Right lobe of liver (tissue), 6 donors: ENCODE results near the gene HIP1. TPM values are rescaled to one million over a fixed set of nuclear protein-coding genes. Genes with fewer than 3 reads are reported as not detected.
"Not testable (repeated sequence)": the region's sequence is repeated elsewhere in the genome, so short reads cannot be mapped to it uniquely, and the experiment has no call there.

Experiments
- ATAC-seq, 4 donors: fragments of 200-7000 bp; cut with Tn5 transposase; one replicate each; pipeline ENCODE4 v1.9.1; 2020; ENCODE audit warnings: mild to moderate bottlenecking in 4 of 4, moderate library complexity in 4 of 4
- DNase-seq, 3 donors: peaks; one replicate each; pipeline ENCODE4 v3.0.0-alpha.2; 2020
- H3K27ac ChIP-seq, 3 donors: fragments of 200-600 bp; one replicate each; pipeline ENCODE4 v1.8.0; 2022
- H3K27me3 ChIP-seq, 2 donors: fragments of 200-600 bp; one replicate each; pipeline ENCODE4 v1.8.0; 2022
- H3K36me3 ChIP-seq, 4 donors: fragments of 200-600 bp; sonication (generic) in 1 of 4; one replicate each; pipeline versions ENCODE4 v1.5.1 to v1.8.0; 2017 to 2022; ENCODE audit warnings: control low read depth in 1 of 4
- H3K4me1 ChIP-seq, 4 donors: fragments of 200-600 bp; sonication (generic) in 1 of 4; one replicate each; pipeline versions ENCODE4 v1.5.1 to v1.8.0; 2017 to 2022; ENCODE audit warnings: control low read depth in 1 of 4
- H3K4me3 ChIP-seq, 3 donors: fragments of 200-600 bp; one replicate each; pipeline ENCODE4 v1.8.0; 2022
- H3K9me3 ChIP-seq, 4 donors: fragments of 200-600 bp; sonication (generic) in 1 of 4; one replicate each; pipeline versions ENCODE4 v1.5.1 to v1.8.0; 2017 to 2022; ENCODE audit warnings: control low read depth in 1 of 4
- POLR2A ChIP-seq: fragments of 450-650 bp; IDR thresholded peaks from one replicate; pipeline ENCODE4 v1.6.1; 2017; ENCODE audit warnings: antibody characterized with exemption, mild to moderate bottlenecking
- WGBS: methylation state at CpG from one replicate; pipeline ENCODE4 v1.1.6; 2018; ENCODE audit warnings: low coverage, low lambda C conversion rate; ENCODE audit not compliant: insufficient coverage; ENCODE audit errors: missing lambda C conversion rate; 5-methylcytosine and 5-hydroxymethylcytosine counted together
- intact Hi-C, 2 donors: fragments of 100-400 bp; cut with DNase I; formaldehyde crosslinking; loops; one replicate each; pipeline versions ENCODE4 v1.11.2 to v1.14.1; 2022
- total RNA-seq, 6 experiments: library from RNA; depleted of rRNA in 2 of 6; stranded (reverse); fragments of >200 nt in 2 of 6; fragmentation: NEBNext Ultra II Directional in 3 of 6; extraction: Animal tissue kit (Norgen Biotek cat#: 25700) in 3 of 6; gene quantifications; one replicate each; pipeline versions ENCODE4 v1.1.0 to v1.2.4, GENCODE V29; 2016 to 2023
- TF ChIP-seq, protein P1 (sequence below), 4 donors: fragments of 200-600 bp in 3 of 4; fragments of 450-650 bp in 1 of 4; IDR thresholded peaks; one replicate each; pipeline versions ENCODE4 v1.5.1 to v1.8.0; 2016 to 2022; ENCODE audit warnings: antibody characterized with exemption in 4 of 4, mild to moderate bottlenecking in 2 of 4
- donor health status: DM: no; HTN: yes; CAD: no.
- donor health status: DM: no; HTN: no; CAD: no.
- donor health status: DM: no; HTN: no; CAD: no.
- donor health status: DM: no; HTN: yes; CAD: no.
- donor health status: DM: no; HTN: yes; CAD: no.

Gene HIP1
- total RNA-seq, 6 experiments from 2014 or later = 17.6 to 23.0 (median 18.8) TPM

GRCh38 chr7:75687246-75688088 is 51.3 kb downstream of the HIP1 start:
- DNase-seq (peak in 1 of 3 donors; percentile 16), ATAC-seq (no peak)
- TF ChIP-seq POLR2A = no peak
- TF ChIP-seq, protein P1, sequence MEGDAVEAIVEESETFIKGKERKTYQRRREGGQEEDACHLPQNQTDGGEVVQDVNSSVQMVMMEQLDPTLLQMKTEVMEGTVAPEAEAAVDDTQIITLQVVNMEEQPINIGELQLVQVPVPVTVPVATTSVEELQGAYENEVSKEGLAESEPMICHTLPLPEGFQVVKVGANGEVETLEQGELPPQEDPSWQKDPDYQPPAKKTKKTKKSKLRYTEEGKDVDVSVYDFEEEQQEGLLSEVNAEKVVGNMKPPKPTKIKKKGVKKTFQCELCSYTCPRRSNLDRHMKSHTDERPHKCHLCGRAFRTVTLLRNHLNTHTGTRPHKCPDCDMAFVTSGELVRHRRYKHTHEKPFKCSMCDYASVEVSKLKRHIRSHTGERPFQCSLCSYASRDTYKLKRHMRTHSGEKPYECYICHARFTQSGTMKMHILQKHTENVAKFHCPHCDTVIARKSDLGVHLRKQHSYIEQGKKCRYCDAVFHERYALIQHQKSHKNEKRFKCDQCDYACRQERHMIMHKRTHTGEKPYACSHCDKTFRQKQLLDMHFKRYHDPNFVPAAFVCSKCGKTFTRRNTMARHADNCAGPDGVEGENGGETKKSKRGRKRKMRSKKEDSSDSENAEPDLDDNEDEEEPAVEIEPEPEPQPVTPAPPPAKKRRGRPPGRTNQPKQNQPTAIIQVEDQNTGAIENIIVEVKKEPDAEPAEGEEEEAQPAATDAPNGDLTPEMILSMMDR (IDR thresholded peaks at IDR 0.05) = no peak
- intact Hi-C loops = no loop called here
- Histone ChIP-seq H3K4me3 (no peak overlapping the region), H3K4me1 (no peaks in the 10 kb centered on the region), H3K27me3 (no peaks in the 10 kb centered on the region), H3K9me3 (no peaks in the 10 kb centered on the region), H3K36me3 (no peaks in the 10 kb centered on the region), H3K27ac (no peak overlapping the region)
- 100% methylated on average over 5 of the region's 12 CpGs for WGBS

DNA sequence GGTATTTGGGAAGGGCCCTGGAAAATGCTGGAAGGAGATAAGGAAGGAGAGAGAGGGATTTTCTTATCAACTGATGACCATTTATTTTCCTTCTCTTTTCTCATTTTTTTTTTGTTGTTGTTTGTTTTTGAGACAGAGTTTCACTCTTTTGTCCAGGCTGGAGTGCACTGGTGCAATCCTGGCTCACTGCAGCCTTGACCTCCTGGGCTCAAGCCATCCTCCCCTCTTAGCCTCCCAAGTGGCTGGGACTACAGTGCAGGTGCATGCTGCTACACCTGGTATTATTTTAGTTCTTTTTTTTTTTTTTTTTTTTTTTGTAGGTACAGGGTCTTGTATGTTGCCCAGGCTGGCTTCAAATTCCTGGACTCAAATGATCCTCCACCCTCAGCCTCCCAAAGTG is 52.2 kb downstream of the HIP1 start:
- TF ChIP-seq, protein P1 (IDR thresholded peaks at IDR 0.05) = no peak
- TF ChIP-seq POLR2A = no peak
- ATAC-seq (no peak), DNase-seq (no peak)
- no peaks in the 10 kb centered on the region for H3K9me3 ChIP-seq
- H3K36me3 ChIP-seq = no peaks in the 10 kb centered on the region
- H3K27me3 ChIP-seq = no peaks in the 10 kb centered on the region
- no peak overlapping the region for H3K27ac ChIP-seq
- no peak overlapping the region for H3K4me3 ChIP-seq
- no peaks in the 10 kb centered on the region for H3K4me1 ChIP-seq
- intact Hi-C loops = no loop called here

DNA sequence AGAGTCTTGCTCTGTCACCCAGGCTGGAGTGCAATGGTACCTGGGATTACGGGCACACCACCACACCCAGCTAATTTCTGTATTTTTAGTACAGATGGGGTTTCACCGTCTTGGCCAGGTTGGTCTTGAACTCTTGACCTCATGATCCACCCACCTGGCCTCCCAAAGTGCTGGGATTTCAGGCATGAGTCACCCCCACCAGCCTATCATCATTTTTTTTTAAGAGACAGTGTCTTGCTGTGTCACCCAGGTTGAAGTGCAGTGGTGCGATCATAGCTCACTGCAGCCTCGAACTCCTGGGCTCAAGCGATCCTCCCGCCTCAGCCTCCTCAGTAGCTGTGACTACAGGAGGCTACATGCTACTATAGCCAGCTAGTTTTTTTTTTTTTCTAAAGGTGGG is 56.7 kb downstream of the HIP1 start:
- ATAC-seq, H3K27me3 ChIP-seq, intact Hi-C loops, H3K36me3 ChIP-seq, H3K9me3 ChIP-seq, H3K27ac ChIP-seq, H3K4me3 ChIP-seq, DNase-seq, H3K4me1 ChIP-seq: not testable (repeated sequence)
- WGBS = 83% methylated on average over 6 of the region's 6 CpGs

- H3K27me3 ChIP-seq = no peaks in the 10 kb centered on the region
- no peak for TF ChIP-seq POLR2A
- TF ChIP-seq, protein P1 (IDR thresholded peaks at IDR 0.05) = no peak
- no peaks in the 10 kb centered on the region for H3K9me3 ChIP-seq
- no peaks in the 10 kb centered on the region for H3K36me3 ChIP-seq
- no peak overlapping the region for H3K4me3 ChIP-seq
- H3K27ac ChIP-seq = no peak overlapping the region
- no peak for DNase-seq
- H3K4me1 ChIP-seq = no peaks in the 10 kb centered on the region
- ATAC-seq = no peak
- 87% methylated on average over 3 of the region's 3 CpGs for WGBS
- intact Hi-C loops = no loop called here
Observed at GRCh38 chr7:75679060-75679459, 59.7 kb downstream of the HIP1 start.

GRCh38 chr7:75669579-75669978 is 69.2 kb downstream of the HIP1 start:
- no peak for ATAC-seq
- 81% methylated on average over 4 of the region's 4 CpGs for WGBS
- Histone ChIP-seq H3K27me3 (no peaks in the 10 kb centered on the region), H3K4me1 (no peaks in the 10 kb centered on the region), H3K27ac (no peak overlapping the region), H3K4me3 (no peak overlapping the region), H3K9me3 (no peaks in the 10 kb centered on the region), H3K36me3 (no peaks in the 10 kb centered on the region)
- TF ChIP-seq POLR2A = no peak
- TF ChIP-seq, protein P1 (IDR thresholded peaks at IDR 0.05) = no peak
- DNase-seq = no peak
- intact Hi-C loops = no loop called here
